Epithelial cell of proximal tubule (primary cell): ENCODE results near the gene EYA3. TPM values are rescaled to one million over a fixed set of nuclear protein-coding genes. Genes with fewer than 3 reads are reported as not detected.

ENCODE experiments used
- DNase-seq: peaks from one replicate; pipeline ENCODE4 v3.0.0-alpha.2; 2011; ENCODE audit warnings: low read depth
- H3K4me3 ChIP-seq: 2 replicates; pipeline ENCODE4 v1.5.1; 2011; ENCODE audit warnings: low read depth, mild to moderate bottlenecking, low read length
- total RNA-seq: library from RNA; depleted of rRNA; stranded (reverse); fragments of >200 nt; gene quantifications from 2 replicates; pipeline ENCODE4 v1.2.3, GENCODE V29; 2015
- TF ChIP-seq, protein P1 (sequence below): conservative IDR thresholded peaks from 2 replicates; pipeline ENCODE4 v1.5.1; 2012; ENCODE audit warnings: low read depth, mild to moderate bottlenecking, low read length

EYA3 gene
- total RNA-seq, 1 donor from 2014 or later, result 22.2 TPM

DNA sequence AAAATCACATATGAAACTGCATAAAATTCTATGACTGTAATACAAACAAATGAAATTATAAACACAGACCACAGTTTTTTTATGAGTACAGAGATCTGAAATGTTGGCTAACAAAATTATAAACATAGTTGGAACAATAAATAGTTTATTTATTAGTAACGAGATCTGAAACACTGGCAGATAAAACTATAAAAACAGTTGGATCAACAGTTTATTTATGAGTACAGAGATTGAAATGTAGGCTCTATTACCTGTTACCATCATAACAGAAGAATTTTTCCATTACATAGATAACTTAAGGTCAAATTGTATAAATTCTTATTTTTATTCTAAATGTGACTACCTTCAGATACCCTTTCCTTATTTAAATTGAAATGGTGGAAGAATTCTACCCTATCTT is 14.5 kb downstream of the EYA3 start:
- no peak for DNase-seq
- H3K4me3 ChIP-seq, result no peak overlapping the region
- TF ChIP-seq, protein P1, sequence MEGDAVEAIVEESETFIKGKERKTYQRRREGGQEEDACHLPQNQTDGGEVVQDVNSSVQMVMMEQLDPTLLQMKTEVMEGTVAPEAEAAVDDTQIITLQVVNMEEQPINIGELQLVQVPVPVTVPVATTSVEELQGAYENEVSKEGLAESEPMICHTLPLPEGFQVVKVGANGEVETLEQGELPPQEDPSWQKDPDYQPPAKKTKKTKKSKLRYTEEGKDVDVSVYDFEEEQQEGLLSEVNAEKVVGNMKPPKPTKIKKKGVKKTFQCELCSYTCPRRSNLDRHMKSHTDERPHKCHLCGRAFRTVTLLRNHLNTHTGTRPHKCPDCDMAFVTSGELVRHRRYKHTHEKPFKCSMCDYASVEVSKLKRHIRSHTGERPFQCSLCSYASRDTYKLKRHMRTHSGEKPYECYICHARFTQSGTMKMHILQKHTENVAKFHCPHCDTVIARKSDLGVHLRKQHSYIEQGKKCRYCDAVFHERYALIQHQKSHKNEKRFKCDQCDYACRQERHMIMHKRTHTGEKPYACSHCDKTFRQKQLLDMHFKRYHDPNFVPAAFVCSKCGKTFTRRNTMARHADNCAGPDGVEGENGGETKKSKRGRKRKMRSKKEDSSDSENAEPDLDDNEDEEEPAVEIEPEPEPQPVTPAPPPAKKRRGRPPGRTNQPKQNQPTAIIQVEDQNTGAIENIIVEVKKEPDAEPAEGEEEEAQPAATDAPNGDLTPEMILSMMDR, result no peak

GRCh38 chr1:28071813-28072212 is 16.6 kb downstream of the EYA3 start:
- no peak overlapping the region for H3K4me3 ChIP-seq
- no peak for DNase-seq
- TF ChIP-seq, protein P1, result no peak

DNA sequence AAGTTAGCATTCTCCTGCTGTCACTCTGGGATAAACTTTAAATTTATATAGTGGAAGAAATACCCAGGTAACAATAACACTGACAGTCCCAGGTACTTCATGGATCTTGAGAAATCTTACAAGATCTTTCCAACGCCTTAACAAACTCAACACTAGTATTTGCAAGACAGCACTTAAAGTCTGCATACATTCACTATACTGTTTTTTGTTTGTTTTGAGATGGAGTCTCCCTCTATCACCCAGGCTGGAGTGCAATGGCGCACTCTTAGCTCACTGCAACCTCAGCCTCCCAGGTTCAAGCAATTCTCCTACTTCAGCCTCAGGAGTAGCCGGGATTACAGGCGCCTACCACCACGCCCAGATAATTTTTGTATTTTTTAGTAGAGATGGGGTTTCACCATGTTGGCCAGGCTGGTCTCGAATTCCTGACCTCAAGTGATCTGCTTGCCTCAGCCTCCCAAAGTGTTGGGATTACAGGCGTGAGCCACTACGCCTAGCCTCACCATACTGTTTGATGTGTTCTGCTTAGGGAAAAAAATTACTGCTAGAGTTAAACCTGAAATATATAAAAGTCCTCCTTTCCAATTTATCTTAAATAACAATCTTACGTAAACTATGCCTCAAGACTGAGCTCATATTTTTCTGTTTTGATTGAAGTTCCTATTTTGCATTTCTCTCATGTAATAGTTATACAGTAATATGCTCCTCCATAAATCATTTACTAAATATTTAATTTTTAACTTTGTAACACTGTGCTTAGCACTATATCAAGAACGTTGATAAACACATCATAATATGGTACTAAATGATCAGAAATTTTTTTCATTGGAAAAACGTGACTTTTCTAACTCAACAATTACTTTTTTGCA is 17.5 kb downstream of the EYA3 start:
- TF ChIP-seq, protein P1, result no peak

GRCh38 chr1:28067523-28068090 is 20.8 kb downstream of the EYA3 start:
- no peak overlapping the region for H3K4me3 ChIP-seq
- no peak for DNase-seq
- TF ChIP-seq, protein P1, result no peak

More for the DNA sequence above, 17.5 kb downstream of the EYA3 start:
- no peak for DNase-seq
- no peak overlapping the region for H3K4me3 ChIP-seq

DNA sequence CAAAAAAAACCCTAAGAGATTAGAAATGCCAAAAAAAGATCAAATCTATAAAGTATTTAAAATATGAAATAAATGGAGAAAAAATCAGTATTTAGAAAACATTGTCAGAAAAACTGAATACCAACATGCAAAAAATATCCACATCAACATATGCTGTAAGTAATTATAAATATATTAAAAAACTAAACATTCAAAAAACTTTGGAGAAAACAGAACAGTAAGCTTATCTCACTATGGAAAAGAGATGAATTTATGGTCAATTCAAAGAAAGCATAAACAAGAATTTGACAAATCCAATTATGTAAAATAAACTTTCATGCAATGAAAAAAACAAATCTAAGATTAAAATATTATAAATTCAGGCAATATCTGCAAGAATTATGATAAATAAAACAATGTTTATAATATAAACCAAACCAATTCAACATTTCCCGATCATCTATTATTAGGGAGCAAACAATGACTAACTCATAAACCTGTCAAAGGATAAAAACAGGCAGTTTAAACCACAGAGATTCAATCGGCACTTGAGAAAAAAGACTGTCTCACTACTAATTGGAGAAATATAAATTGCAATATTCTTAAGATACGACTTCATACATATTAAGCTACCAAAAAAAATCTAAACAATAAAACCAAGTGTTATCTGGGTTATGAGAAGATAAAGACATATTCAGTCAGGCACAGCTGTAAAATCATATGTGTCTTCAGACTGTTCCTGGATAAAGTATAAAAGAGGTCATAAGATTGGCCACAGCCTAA is 21.8 kb downstream of the EYA3 start:
- H3K4me3 ChIP-seq, result no peak overlapping the region
- no peak for DNase-seq
- TF ChIP-seq, protein P1, result no peak

- DNase-seq, result no peak
- no peak overlapping the region for H3K4me3 ChIP-seq
These were observed 24.3 kb downstream of the EYA3 start for GRCh38 chr1:28064064-28064463.

More at GRCh38 chr1:28064064-28064463, 24.3 kb downstream of the EYA3 start:
- TF ChIP-seq, protein P1, result no peak
